Endodermal cell (in vitro differentiated cells): ENCODE results near the gene TMEM200A. TPM values are rescaled to one million over a fixed set of nuclear protein-coding genes. Genes with fewer than 3 reads are reported as not detected.

Experiments
- DNase-seq: peaks from one replicate; pipeline ENCODE4 v3.0.0-alpha.2; 2017
- H3K27ac ChIP-seq: 2 replicates; pipeline ENCODE4 v1.5.1; 2013; ENCODE audit warnings: mild to moderate bottlenecking, low read depth, low read length, moderate library complexity
- H3K27me3 ChIP-seq: 2 replicates; pipeline ENCODE4 v1.6.1; 2013; ENCODE audit warnings: mild to moderate bottlenecking, low read length, moderate library complexity; ENCODE audit not compliant: insufficient read depth, control insufficient read depth, poor library complexity, severe bottlenecking
- H3K36me3 ChIP-seq: 2 replicates; pipeline ENCODE4 v1.7.0; 2013; ENCODE audit warnings: mild to moderate bottlenecking, low read length, moderate library complexity; ENCODE audit not compliant: control insufficient read depth, insufficient read depth
- H3K4me1 ChIP-seq: one replicate; pipeline ENCODE4 v1.7.0; 2013; ENCODE audit warnings: low read length; ENCODE audit not compliant: control insufficient read depth, insufficient read depth
- H3K4me3 ChIP-seq: 2 replicates; pipeline ENCODE4 v1.5.1; 2013; ENCODE audit warnings: mild to moderate bottlenecking, low read length, moderate library complexity
- H3K9ac ChIP-seq: 2 replicates; pipeline ENCODE4 v1.6.1; 2013; ENCODE audit warnings: mild to moderate bottlenecking, low read length, moderate library complexity; ENCODE audit not compliant: poor library complexity, severe bottlenecking; ENCODE audit errors: extremely low read depth
- H3K9me3 ChIP-seq: 2 replicates; pipeline ENCODE4 v1.6.1; 2013; ENCODE audit warnings: mild to moderate bottlenecking, low read length, moderate library complexity; ENCODE audit not compliant: control insufficient read depth
- H3K27ac Mint-ChIP-seq: 2 replicates; pipeline ENCODE4 v1.8.0; 2020; ENCODE audit warnings: mixed read lengths
- H3K27me3 Mint-ChIP-seq: 2 replicates; pipeline ENCODE4 v1.8.0; 2021; ENCODE audit warnings: mild to moderate bottlenecking, mixed read lengths; ENCODE audit not compliant: insufficient read depth
- H3K36me3 Mint-ChIP-seq: 2 replicates; pipeline ENCODE4 v1.8.0; 2020; ENCODE audit warnings: low read depth, mixed read lengths
- H3K4me1 Mint-ChIP-seq: 2 replicates; pipeline ENCODE4 v1.8.0; 2020; ENCODE audit warnings: mixed read lengths
- H3K4me3 Mint-ChIP-seq: 2 replicates; pipeline ENCODE4 v1.8.0; 2020; ENCODE audit warnings: mild to moderate bottlenecking, moderate library complexity, mixed read lengths
- H3K9me3 Mint-ChIP-seq: 2 replicates; pipeline ENCODE4 v1.8.0; 2020; ENCODE audit warnings: mild to moderate bottlenecking, mixed read lengths
- CTCF ChIP-seq: fragments of 200-600 bp; sonication (generic); conservative IDR thresholded peaks from 2 replicates; pipeline ENCODE4 v1.5.0; 2021; ENCODE audit warnings: antibody characterized with exemption, mild to moderate bottlenecking
- WGBS, 2 experiments: methylation state at CpG; one replicate each; pipeline versions ENCODE4 v1.1.5 to v1.1.7; 2013; ENCODE audit warnings: missing lambda C conversion rate in 2 of 2, mixed read lengths in 1 of 2; ENCODE audit not compliant: insufficient coverage in 1 of 2, insufficient read length in 1 of 2; 5-methylcytosine and 5-hydroxymethylcytosine counted together
- total RNA-seq, 2 donors: library from RNA; stranded (reverse); fragmentation: NEBNext Ultra II Directional in 1 of 2; extraction: Animal tissue kit (Norgen Biotek cat#: 25700) in 1 of 2; gene quantifications; 2 replicates in 1 of 2; 3 replicates in 1 of 2; pipeline ENCODE4 v1.2.1, GENCODE V29; 2021

The TMEM200A gene
- total RNA-seq, 2 donors from 2014 or later: 6.4 to 7.6 TPM

GRCh38 chr6:130377915-130378314 is 12.1 kb downstream of the TMEM200A start:
- no peak for DNase-seq
- Histone ChIP-seq H3K4me1 (peaks cover 2% of the 10 kb centered on the region), H3K36me3 (no peaks in the 10 kb centered on the region), H3K9me3 (no peaks in the 10 kb centered on the region), H3K4me3 (no peak overlapping the region), H3K27me3 (no peaks in the 10 kb centered on the region), H3K27ac (no peak overlapping the region), H3K9ac (no peak overlapping the region)
- no peaks in the 10 kb centered on the region for H3K27me3 Mint-ChIP-seq
- 86 to 89% methylated on average over 1 to 2 of the region's 2 CpGs for WGBS, 2 experiments
- no peak overlapping the region for H3K4me3 Mint-ChIP-seq
- H3K36me3 Mint-ChIP-seq: no peaks in the 10 kb centered on the region
- no peaks in the 10 kb centered on the region for H3K9me3 Mint-ChIP-seq
- H3K27ac Mint-ChIP-seq: peak overlapping the region; percentile 23
- no peak for TF ChIP-seq CTCF
- H3K4me1 Mint-ChIP-seq: peaks cover 16% of the 10 kb centered on the region

- Mint-ChIP-seq H3K36me3 (no peaks in the 10 kb centered on the region), H3K4me3 (no peak overlapping the region), H3K27ac (no peak overlapping the region), H3K4me1 (peaks cover 10% of the 10 kb centered on the region), H3K27me3 (no peaks in the 10 kb centered on the region), H3K9me3 (no peaks in the 10 kb centered on the region)
- no peak for DNase-seq
- Histone ChIP-seq H3K27ac (no peak overlapping the region), H3K9me3 (no peaks in the 10 kb centered on the region), H3K4me3 (no peak overlapping the region), H3K27me3 (no peaks in the 10 kb centered on the region), H3K4me1 (no peaks in the 10 kb centered on the region), H3K9ac (no peak overlapping the region), H3K36me3 (no peaks in the 10 kb centered on the region)
- no peak for TF ChIP-seq CTCF
- WGBS, 2 experiments: 90 to 92% methylated on average over 3 of the region's 3 CpGs
Observed at GRCh38 chr6:130379223-130379622, 13.4 kb downstream of the TMEM200A start.

- no peaks in the 10 kb centered on the region for H3K9me3 ChIP-seq
- Mint-ChIP-seq H3K9me3 (no peaks in the 10 kb centered on the region), H3K27ac (no peak overlapping the region), H3K4me3 (no peak overlapping the region), H3K27me3 (no peaks in the 10 kb centered on the region), H3K36me3 (no peaks in the 10 kb centered on the region), H3K4me1 (peaks cover 10% of the 10 kb centered on the region)
- DNase-seq: no peak
- no peaks in the 10 kb centered on the region for H3K27me3 ChIP-seq
- no peak for TF ChIP-seq CTCF
- no peak overlapping the region for H3K27ac ChIP-seq
- H3K36me3 ChIP-seq: no peaks in the 10 kb centered on the region
- H3K4me3 ChIP-seq: no peak overlapping the region
- no peak overlapping the region for H3K9ac ChIP-seq
- no peaks in the 10 kb centered on the region for H3K4me1 ChIP-seq
Observed at GRCh38 chr6:130381012-130381411, 15.2 kb downstream of the TMEM200A start.
